ENCODE measurements around the gene GMPS. TPM values are rescaled to one million over a fixed set of nuclear protein-coding genes. Genes with fewer than 3 reads are reported as not detected.
A peak's percentile ranks its signal among the peaks of the same experiment; 100 is the strongest.

The GMPS gene
- total and polyA plus RNA-seq, 2 of the 4 experiments (the other 2 are of a cell fraction), result 33.9 to 52.5 TPM

DNA sequence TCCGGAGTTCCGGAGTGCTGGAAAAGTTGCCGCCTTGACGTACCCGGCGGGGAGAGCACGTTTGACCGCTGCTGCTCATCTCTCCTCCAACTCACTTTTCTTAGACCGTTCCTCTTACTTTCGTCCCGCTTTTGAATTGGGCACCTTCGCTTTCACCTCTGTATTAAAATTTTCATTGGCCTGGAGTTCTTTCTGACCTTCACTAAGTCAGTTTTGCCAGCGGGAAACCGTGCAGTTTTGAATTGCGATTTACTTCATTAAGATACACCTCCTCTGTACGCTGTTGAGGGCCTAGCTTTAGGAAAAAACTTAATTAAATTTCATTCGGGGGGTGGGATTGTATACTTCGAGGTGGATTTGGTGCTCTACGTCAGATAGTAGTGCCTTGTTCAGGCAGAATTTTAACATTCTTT lies 1.3 kb downstream of the GMPS start:
- in situ Hi-C loops (cut with MboI; ENCODE audit: low sequenced_read_pairs), result no loop called here
- BruUV-seq (replicated peaks), result no TSS peak
- peak; percentile 22 for DNase-seq

More for the DNA sequence above, 1.3 kb downstream of the GMPS start:
- Histone ChIP-seq H3K9ac (ENCODE audit: low read depth, low read length) (peak overlapping the region; percentile 80), H3K18ac (ENCODE audit: low read depth, low read length) (no peak overlapping the region), H3K23ac (ENCODE audit: low read depth, low read length) (peak overlapping the region; percentile 79), H4K91ac (ENCODE audit: insufficient read depth, low read depth, low read length) (no peak overlapping the region), H3K4me3 (ENCODE audit: insufficient read depth, low read depth, low read length) (peak overlapping the region; percentile 98), H3K27me3 (ENCODE audit: control insufficient read depth, insufficient read depth, low read length) (no peaks in the 10 kb centered on the region), H2AFZ (replicated peaks; ENCODE audit: low read length, poor library complexity) (peak overlapping the region; percentile 88), H2BK120ac (ENCODE audit: low read depth, low read length) (no peak overlapping the region), H2BK15ac (ENCODE audit: low read depth, low read length) (no peak overlapping the region), H3K27ac (ENCODE audit: insufficient read depth, low read length) (peak overlapping the region; percentile 87), H3K9me3 (ENCODE audit: control insufficient read depth, insufficient read depth, low read length) (no peaks in the 10 kb centered on the region), H3K56ac (ENCODE audit: extremely low read depth, insufficient read depth, low read length) (peak overlapping the region; percentile 2; the same call in 1 of the 2 replicates), H2BK5ac (ENCODE audit: low read depth, low read length, poor library complexity, severe bottlenecking) (peak overlapping the region; percentile 75), H4K20me1 (ENCODE audit: insufficient read depth, low read length) (peaks cover 30% of the 10 kb centered on the region), H3K79me1 (ENCODE audit: low read depth in 1 of 2, low read length in 2 of 2) (peaks cover 0 to 21% of the 10 kb centered on the region in 2 experiments; a peak in 3 of 4 replicates), H2AK5ac (ENCODE audit: low read depth, low read length) (0 out of 2 replicates have a peak overlapping the region, but pooled peaks have one; percentile 6), H4K8ac (ENCODE audit: low read depth in 2 of 2, low read length in 2 of 2) (peak overlapping the region in 1 of 2 experiments; percentile 3; a peak in 1 of 4 replicates), H3K36me3 (ENCODE audit: control insufficient read depth, insufficient read depth, low read length) (no peaks in the 10 kb centered on the region), H3K4me2 (ENCODE audit: low read depth, low read length) (peak overlapping the region; percentile 80), H2AK9ac (replicated peaks; ENCODE audit: low read depth, low read length, poor library complexity) (peak overlapping the region; percentile 94), H2BK20ac (ENCODE audit: low read depth, low read length) (no peak overlapping the region), H3K4me1 (ENCODE audit: control insufficient read depth, insufficient read depth, low read length) (peaks cover 4% of the 10 kb centered on the region; the same call in 1 of the 2 replicates), H3K4ac (ENCODE audit: low read depth, low read length) (peak overlapping the region; percentile 63), H4K5ac (ENCODE audit: low read depth, low read length) (no peak overlapping the region), H3K9me1 (ENCODE audit: insufficient read depth, low read length) (no peaks in the 10 kb centered on the region; the same call in 1 of the 2 replicates), H3K14ac (replicated peaks; ENCODE audit: low read depth, low read length) (peak overlapping the region; percentile 71)
- TF ChIP-seq SMC3 (IDR thresholded peaks at IDR 0.05; ENCODE audit: low read depth, low read length) (no peak), MAZ (IDR thresholded peaks at IDR 0.05; ENCODE audit: borderline replicate concordance, low read depth, low read length) (no peak), MXI1 (IDR thresholded peaks at IDR 0.05; ENCODE audit: borderline replicate concordance, low read depth, low read length) (peak; percentile 65; the same call in 1 of the 2 replicates), RAD21 (IDR thresholded peaks at IDR 0.05; ENCODE audit: low read length) (no peak), RCOR1 (IDR thresholded peaks at IDR 0.05; ENCODE audit: insufficient replicate concordance, low read length) (no peak), FOS (IDR thresholded peaks at IDR 0.05; ENCODE audit: low read depth, low read length) (no peak), MAFK (IDR thresholded peaks at IDR 0.05; ENCODE audit: low read depth, low read length) (no peak), RFX5 (IDR thresholded peaks at IDR 0.05; ENCODE audit: low read depth, low read length) (no peak), BHLHE40 (IDR thresholded peaks at IDR 0.05; ENCODE audit: low read depth, low read length) (0 out of 2 replicates have a peak, but pooled peaks have one; percentile 6), CEBPB (IDR thresholded peaks at IDR 0.05; ENCODE audit: low read depth, low read length) (no peak)
- TF ChIP-seq, protein P1, sequence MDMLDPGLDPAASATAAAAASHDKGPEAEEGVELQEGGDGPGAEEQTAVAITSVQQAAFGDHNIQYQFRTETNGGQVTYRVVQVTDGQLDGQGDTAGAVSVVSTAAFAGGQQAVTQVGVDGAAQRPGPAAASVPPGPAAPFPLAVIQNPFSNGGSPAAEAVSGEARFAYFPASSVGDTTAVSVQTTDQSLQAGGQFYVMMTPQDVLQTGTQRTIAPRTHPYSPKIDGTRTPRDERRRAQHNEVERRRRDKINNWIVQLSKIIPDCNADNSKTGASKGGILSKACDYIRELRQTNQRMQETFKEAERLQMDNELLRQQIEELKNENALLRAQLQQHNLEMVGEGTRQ (IDR thresholded peaks at IDR 0.05; ENCODE audit: low read depth, low read length), result no peak
- ChIA-PET CTCF (no interaction called here), POLR2A (ENCODE audit: unreplicated experiment) (no interaction called here)
- WGBS, 2 experiments (ENCODE audit: extremely low coverage in 2 of 2, insufficient read length in 1 of 2), result 0% methylated on average over 5 of the region's 19 CpGs; no CpG with 5 or more reads in 1 of the 2 experiments
- intact Hi-C loops (cut with micrococcal nuclease), result loop anchor here (5.0 kb wide), 1 partner anchor 124 kb away; the partner anchor contains the start of gene PLCH1
- no peak for ATAC-seq (ENCODE audit: low read depth)
- dilution Hi-C loops (cut with HindIII; ENCODE audit: low sequenced_read_pairs, unreplicated experiment), result no loop called here
